ENCODE measurements around the gene TECPR1. TPM values are rescaled to one million over a fixed set of nuclear protein-coding genes. Genes with fewer than 3 reads are reported as not detected.

TECPR1 gene
- total and polyA plus RNA-seq, 9 donors = 4.2 to 28.1 (median 21.4) TPM

DNA sequence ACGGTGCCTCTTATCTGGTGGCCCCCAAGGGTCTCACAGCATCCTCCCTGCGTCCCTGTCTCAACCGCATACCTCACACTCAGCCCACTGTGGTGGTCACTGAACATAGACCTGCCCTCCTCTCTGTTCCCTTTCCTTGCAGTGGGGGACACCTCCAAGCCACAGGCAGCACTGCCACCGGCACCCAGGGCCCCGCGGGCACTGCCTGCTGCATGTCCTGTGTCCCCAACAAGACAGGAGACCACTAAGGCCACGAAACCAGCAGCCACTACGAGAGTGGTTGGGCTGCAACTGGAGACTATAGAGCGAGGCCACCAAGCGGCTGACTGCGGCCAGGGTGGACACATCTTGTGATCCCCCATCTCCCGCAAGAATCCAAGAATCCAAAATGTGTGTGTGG lies 44.8 kb upstream of the TECPR1 start:
- H3K4me3 ChIP-seq = no peak overlapping the region
- no peaks in the 10 kb centered on the region for H3K4me1 ChIP-seq (ENCODE audit: insufficient read depth)
- TF ChIP-seq POLR2A (IDR thresholded peaks at IDR 0.05) (no peak), CTCF (IDR thresholded peaks at IDR 0.05) (no peak), EP300 (IDR thresholded peaks at IDR 0.05) (no peak)
- H3K36me3 ChIP-seq = no peaks in the 10 kb centered on the region
- H3K9me3 ChIP-seq = no peaks in the 10 kb centered on the region
- intact Hi-C loops (cut with DNase I) = no loop called here
- no peak overlapping the region for H3K27ac ChIP-seq
- no peak for DNase-seq
- 74 to 88% (median 78%) methylated on average over 12 of the region's 12 CpGs for WGBS, 3 donors
- H3K27me3 ChIP-seq = no peaks in the 10 kb centered on the region

GRCh38 chr7:98295467-98296192 lies 43.6 kb upstream of the TECPR1 start:
- no peak for DNase-seq
- Histone ChIP-seq H3K9me3 (no peaks in the 10 kb centered on the region), H3K27ac (no peak overlapping the region), H3K27me3 (no peaks in the 10 kb centered on the region), H3K36me3 (no peaks in the 10 kb centered on the region), H3K4me3 (no peak overlapping the region), H3K4me1 (ENCODE audit: insufficient read depth) (no peaks in the 10 kb centered on the region)
- TF ChIP-seq EP300 (IDR thresholded peaks at IDR 0.05) = no peak
- no peak for TF ChIP-seq POLR2A (IDR thresholded peaks at IDR 0.05)
- TF ChIP-seq CTCF (IDR thresholded peaks at IDR 0.05) = no peak
- intact Hi-C loops (cut with DNase I) = no loop called here
- 88 to 90% (median 89%) methylated on average over 19 of the region's 19 CpGs for WGBS, 3 donors

GRCh38 chr7:98294798-98295382 lies 42.9 kb upstream of the TECPR1 start:
- H3K27me3 ChIP-seq = no peaks in the 10 kb centered on the region
- WGBS, 3 donors = 43 to 58% (median 51%) methylated on average over 14 of the region's 14 CpGs
- H3K36me3 ChIP-seq = no peaks in the 10 kb centered on the region
- DNase-seq = no peak
- H3K27ac ChIP-seq = no peak overlapping the region
- no peaks in the 10 kb centered on the region for H3K9me3 ChIP-seq
- no peak for TF ChIP-seq EP300 (IDR thresholded peaks at IDR 0.05)
- no peak for TF ChIP-seq CTCF (IDR thresholded peaks at IDR 0.05)
- TF ChIP-seq POLR2A (IDR thresholded peaks at IDR 0.05) = no peak
- no peaks in the 10 kb centered on the region for H3K4me1 ChIP-seq (ENCODE audit: insufficient read depth)
- H3K4me3 ChIP-seq = no peak overlapping the region
- intact Hi-C loops (cut with DNase I) = no loop called here

GRCh38 chr7:98294326-98294725 lies 42.3 kb upstream of the TECPR1 start:
- 83 to 86% (median 85%) methylated on average over 15 of the region's 15 CpGs for WGBS, 3 donors
- Histone ChIP-seq H3K27ac (no peak overlapping the region), H3K4me3 (no peak overlapping the region), H3K9me3 (no peaks in the 10 kb centered on the region), H3K27me3 (no peaks in the 10 kb centered on the region), H3K36me3 (no peaks in the 10 kb centered on the region), H3K4me1 (ENCODE audit: insufficient read depth) (no peaks in the 10 kb centered on the region)
- no peak for TF ChIP-seq EP300 (IDR thresholded peaks at IDR 0.05)
- intact Hi-C loops (cut with DNase I) = no loop called here
- DNase-seq = no peak

DNA sequence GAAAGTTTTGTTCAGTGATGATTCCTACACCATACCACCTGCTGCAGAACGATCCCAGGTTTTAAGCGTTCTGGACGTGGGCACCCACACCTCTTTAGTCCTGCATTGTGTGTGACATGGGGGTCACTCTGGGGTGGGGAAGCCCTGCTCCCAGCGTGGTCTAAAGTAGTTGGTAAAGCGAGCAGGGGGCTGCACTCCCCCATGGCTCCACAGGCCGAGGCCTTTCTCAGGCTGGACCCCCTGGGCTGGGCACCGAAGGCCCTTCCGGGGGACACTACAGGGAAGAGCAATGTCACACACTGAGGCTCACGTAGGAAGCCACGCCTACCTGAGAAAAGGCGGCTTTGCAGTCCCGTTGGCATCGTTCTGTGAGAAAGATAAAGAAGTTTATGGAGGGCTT lies 41.7 kb upstream of the TECPR1 start:
- WGBS, 3 donors = 82 to 89% (median 85%) methylated on average over 13 of the region's 13 CpGs
- Histone ChIP-seq H3K4me1 (ENCODE audit: insufficient read depth) (no peaks in the 10 kb centered on the region), H3K27ac (no peak overlapping the region), H3K27me3 (no peaks in the 10 kb centered on the region), H3K36me3 (no peaks in the 10 kb centered on the region), H3K9me3 (no peaks in the 10 kb centered on the region), H3K4me3 (no peak overlapping the region)
- TF ChIP-seq POLR2A (IDR thresholded peaks at IDR 0.05) = no peak
- no peak for TF ChIP-seq CTCF (IDR thresholded peaks at IDR 0.05)
- TF ChIP-seq EP300 (IDR thresholded peaks at IDR 0.05) = no peak
- intact Hi-C loops (cut with DNase I) = no loop called here
- no peak for DNase-seq
